Measurements from ENCODE around the gene DCTN5.
A peak's percentile ranks its signal among the peaks of the same experiment; 100 is the strongest.

Gene DCTN5

GRCh38 chr16:23666571-23667354 is 25.5 kb downstream of the DCTN5 start:
- no peak for DNase-seq

GRCh38 chr16:23667355-23667659 is 26.0 kb downstream of the DCTN5 start:
- DNase-seq, result no peak

GRCh38 chr16:23668225-23668624 is 27.0 kb downstream of the DCTN5 start:
- no peak for DNase-seq

GRCh38 chr16:23668873-23669272 is 27.6 kb downstream of the DCTN5 start:
- DNase-seq, result no peak

- peak; percentile 1 to 2 for DNase-seq
These were observed 29.0 kb downstream of the DCTN5 start for GRCh38 chr16:23670137-23670776.

- DNase-seq, result no peak
These were observed 32.8 kb downstream of the DCTN5 start for GRCh38 chr16:23673971-23674614.

- no peak for DNase-seq
These were observed 35.7 kb downstream of the DCTN5 start for GRCh38 chr16:23676924-23677480.

- DNase-seq, result peak; percentile 63 to 65
These were observed 37.4 kb downstream of the DCTN5 start, which contains the start of gene PLK1 for GRCh38 chr16:23678430-23679273. TSS of gene PLK1 (plus strand) at chr16:23678889. CDS start at chr16:23678933, 44 bp downstream.

GRCh38 chr16:23679274-23679985 is 38.2 kb downstream of the DCTN5 start:
- peak; percentile 20 to 26 for DNase-seq

- DNase-seq, result no peak
These were observed 38.7 kb downstream of the DCTN5 start for GRCh38 chr16:23679986-23680336.

- DNase-seq, result no peak
These were observed 40.9 kb downstream of the DCTN5 start for GRCh38 chr16:23682181-23682580.

- no peak for DNase-seq
These were observed 42.2 kb downstream of the DCTN5 start for GRCh38 chr16:23683487-23683886.

GRCh38 chr16:23687034-23687808 is 46.0 kb downstream of the DCTN5 start:
- no peak for DNase-seq

GRCh38 chr16:23689442-23690187 is 48.3 kb downstream of the DCTN5 start:
- no peak for DNase-seq

- DNase-seq, result no peak
These were observed 49.7 kb downstream of the DCTN5 start for GRCh38 chr16:23690771-23691482.

GRCh38 chr16:23691483-23692189 is 50.4 kb downstream of the DCTN5 start:
- no peak for DNase-seq

- no peak for DNase-seq
These were observed 51.0 kb downstream of the DCTN5 start for GRCh38 chr16:23692190-23692837.

- no peak for DNase-seq
These were observed 53.0 kb downstream of the DCTN5 start for GRCh38 chr16:23694265-23694643.

All from Kasumi-1 (cell line).